Ammon's horn (tissue), 1 donor: ENCODE results near the gene NEURL1.

Experiments used
- DNase-seq: peaks from one replicate; pipeline ENCODE4 v3.0.0-alpha.2; 2016; ENCODE audit warnings: low spot score

NEURL1 gene, protein sequence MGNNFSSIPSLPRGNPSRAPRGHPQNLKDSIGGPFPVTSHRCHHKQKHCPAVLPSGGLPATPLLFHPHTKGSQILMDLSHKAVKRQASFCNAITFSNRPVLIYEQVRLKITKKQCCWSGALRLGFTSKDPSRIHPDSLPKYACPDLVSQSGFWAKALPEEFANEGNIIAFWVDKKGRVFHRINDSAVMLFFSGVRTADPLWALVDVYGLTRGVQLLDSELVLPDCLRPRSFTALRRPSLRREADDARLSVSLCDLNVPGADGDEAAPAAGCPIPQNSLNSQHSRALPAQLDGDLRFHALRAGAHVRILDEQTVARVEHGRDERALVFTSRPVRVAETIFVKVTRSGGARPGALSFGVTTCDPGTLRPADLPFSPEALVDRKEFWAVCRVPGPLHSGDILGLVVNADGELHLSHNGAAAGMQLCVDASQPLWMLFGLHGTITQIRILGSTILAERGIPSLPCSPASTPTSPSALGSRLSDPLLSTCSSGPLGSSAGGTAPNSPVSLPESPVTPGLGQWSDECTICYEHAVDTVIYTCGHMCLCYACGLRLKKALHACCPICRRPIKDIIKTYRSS

DNA sequence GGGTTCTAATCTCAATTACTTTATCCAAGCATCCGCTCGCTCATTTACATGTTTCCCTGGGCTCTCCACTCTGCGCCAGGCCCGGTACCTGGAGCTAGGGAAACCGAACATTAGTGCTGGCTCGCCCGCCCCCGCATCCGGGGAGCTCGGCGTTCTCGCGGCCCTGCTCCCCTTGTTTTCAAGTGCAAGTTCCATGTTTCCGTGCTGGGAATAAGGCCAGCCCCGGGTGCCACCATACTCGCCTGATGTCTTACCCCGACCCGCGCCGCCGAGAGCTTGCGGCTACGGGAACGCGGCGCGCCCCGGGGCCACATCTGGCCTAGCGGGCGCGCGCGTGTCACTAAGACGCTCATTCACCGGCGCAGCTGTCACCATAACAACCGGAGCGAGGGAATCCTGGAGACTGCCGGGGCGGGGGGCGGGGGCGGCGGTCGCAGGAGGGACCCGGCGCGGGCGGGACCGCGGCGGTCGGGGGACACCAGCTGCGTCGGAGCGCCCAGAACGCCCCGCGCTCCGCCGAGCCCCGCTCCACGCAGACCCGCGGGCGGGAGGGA lies at the start of gene NEURL1:
Gene NEURL1 (plus strand): TSS at position 344 of the 554 bp plus-strand sequence. CDS start 683 bp downstream, outside the sequence.
- peak; percentile 36 for DNase-seq

DNA sequence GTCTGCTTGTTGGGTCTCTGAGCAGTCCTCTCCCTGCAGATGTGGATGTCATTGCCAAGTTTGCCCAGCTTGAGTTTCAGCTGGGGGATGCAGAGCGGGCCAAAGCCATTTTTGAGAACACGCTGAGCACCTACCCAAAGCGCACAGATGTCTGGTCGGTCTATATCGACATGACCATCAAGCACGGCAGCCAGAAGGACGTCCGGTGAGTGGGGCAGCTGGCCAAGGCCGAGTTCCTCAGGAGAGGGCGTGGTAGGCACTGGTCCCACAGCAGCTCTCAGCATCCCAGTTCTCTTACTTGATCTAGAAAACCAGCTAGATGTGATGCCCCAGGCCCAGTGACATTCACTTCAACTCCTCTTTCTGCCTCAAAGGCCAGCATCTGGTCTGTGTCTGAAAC lies 49.0 kb upstream of the NEURL1 start:
- no peak for DNase-seq

GRCh38 chr10:103445366-103445765 lies 48.1 kb upstream of the NEURL1 start:
- DNase-seq: no peak

DNA sequence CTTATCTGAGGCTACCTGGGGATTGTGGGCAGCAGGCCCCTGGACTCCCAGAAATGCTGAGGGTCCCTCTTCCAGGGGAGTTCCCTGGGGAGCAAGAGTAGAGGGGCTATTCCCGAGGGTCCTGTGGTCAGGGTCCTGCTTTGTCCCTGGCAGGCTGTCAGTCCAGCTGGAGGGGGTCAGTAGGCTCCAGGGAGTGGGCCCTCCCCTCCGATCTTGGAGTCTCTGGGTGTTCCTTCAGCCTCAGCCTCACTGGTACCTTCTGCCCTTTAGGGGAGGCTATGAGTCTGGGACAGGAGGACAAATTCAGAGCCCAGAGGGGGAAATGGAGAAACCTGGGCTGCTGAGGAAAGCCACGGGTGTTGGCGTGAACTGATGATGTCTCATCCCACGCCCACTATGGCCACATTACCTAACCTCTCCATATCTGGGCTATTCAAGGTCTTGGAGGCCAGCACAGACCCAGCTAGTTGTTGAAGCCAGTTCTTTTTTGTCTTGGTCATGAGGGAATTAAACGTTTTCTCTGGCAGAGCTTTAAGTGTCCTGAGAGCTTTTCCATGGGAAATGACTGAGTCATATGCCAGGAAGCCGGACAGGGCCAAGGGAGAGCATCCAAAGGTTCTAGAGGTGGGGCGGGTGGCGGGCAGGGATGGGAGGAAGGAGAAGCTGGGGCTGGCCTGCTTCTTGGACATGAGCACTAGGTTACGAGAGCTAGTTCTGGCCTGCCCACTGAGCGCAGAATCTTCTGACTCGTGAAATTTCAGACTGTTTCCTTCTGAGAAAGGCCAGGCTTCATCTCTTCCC lies 47.5 kb upstream of the NEURL1 start:
- DNase-seq: no peak

DNA sequence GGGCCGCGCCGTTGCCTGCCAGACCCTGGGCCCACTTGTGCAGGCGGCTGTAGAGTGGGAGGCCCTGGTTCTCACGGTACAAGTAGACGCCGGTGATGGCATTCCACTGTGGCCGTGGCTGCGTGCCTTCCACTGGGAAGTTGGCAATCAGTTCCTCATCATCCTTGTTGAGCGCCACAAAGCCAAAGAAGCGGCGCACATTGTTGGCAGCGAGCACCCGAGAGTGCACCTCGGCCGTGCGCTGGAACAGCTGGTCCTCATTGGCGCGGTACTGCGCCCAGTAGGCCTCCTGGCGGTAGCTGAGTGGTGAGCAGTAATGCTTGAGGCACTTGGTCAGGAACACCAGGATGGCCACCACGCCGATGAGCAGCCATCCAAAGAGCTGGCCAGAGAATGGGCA lies 46.3 kb upstream of the NEURL1 start:
- DNase-seq: no peak

DNA sequence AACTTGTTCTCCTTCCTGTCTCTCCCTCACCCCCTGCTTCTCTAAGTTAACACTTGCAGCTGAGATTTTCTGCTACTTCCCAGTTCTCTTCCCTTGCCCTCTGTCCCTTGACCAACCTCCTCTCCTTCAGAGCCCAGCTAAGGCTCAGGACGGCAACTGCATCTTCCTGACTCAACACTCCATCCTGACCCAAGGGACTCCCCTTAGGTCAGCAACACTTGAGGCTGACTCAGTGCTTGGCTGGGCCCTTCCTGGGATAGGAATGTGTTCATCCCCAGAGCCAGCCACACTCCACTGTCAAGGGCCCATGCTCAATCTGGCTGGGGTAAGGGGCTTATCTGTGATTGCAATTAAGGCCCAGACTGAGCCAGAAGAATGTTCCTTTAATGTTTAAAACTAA lies 44.8 kb upstream of the NEURL1 start:
- no peak for DNase-seq

- DNase-seq: no peak
These were observed 44.0 kb upstream of the NEURL1 start for GRCh38 chr10:103449208-103450144.

DNA sequence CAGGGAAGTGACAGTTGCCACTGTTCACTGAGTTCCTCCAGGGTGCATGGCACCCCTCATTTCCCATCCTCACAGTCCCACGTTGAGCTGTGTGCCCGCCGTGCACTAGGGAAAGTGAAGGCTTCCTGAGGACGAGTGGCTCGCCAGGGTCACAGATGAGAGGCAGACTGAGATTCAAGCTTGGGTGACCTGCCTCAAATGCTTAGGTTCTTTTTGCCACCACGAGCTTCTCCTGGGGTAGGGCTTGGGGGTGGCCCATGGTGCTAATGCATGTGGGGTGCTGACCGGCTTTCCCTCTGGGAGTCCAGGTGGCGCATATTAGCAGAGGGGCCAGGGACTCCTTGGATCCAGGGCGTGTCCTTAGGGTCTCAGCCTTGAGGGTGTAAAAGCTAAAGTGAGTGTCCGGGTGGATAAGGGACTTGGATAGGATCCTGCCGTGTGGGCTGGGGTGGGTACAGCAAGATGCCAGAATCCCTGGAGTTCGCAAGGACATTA lies 43.3 kb upstream of the NEURL1 start:
- no peak for DNase-seq

DNA sequence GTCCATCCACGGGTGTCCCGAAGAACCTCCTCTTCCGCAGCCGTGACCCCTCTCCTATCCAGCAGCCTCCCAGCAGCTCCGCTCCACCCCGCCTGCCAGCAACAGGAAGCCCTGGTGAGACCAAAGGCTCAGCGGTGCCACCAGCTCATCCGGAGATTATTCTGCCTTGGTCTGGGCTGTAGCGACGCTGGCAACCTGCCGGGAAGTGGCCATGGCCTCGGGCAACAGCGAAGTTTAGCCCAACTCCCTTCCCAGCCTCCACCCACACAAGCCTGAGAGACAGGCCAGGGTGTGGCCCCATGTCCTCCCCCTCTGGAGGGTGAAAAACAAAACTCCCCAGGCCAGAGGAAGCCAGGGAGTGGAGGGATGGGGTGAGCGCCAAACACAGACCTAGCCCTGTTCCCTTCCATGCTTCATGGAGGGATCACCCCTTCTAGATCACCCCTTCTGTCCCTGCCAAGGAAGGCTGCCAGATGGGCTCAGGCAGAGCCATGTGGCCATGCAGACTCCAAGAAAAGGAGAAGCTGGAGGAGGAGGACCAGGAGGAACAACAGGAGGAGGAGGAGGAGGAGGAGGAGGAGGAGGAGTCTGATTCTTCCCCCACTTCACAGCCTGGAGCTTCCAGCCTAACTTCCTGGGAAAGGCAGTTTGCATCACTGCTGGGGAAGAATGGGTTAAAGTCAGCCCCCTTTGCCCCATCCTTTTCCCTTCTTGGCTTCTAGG lies 42.3 kb upstream of the NEURL1 start:
- peak; percentile 42 for DNase-seq

- peak; percentile 70 for DNase-seq
These were observed 41.5 kb upstream of the NEURL1 start, which contains the start of gene CALHM2 for GRCh38 chr10:103451831-103452505. Gene CALHM2 (minus strand): TSS chr10:103452370. CDS start chr10:103449941, 2,429 bp downstream.

DNA sequence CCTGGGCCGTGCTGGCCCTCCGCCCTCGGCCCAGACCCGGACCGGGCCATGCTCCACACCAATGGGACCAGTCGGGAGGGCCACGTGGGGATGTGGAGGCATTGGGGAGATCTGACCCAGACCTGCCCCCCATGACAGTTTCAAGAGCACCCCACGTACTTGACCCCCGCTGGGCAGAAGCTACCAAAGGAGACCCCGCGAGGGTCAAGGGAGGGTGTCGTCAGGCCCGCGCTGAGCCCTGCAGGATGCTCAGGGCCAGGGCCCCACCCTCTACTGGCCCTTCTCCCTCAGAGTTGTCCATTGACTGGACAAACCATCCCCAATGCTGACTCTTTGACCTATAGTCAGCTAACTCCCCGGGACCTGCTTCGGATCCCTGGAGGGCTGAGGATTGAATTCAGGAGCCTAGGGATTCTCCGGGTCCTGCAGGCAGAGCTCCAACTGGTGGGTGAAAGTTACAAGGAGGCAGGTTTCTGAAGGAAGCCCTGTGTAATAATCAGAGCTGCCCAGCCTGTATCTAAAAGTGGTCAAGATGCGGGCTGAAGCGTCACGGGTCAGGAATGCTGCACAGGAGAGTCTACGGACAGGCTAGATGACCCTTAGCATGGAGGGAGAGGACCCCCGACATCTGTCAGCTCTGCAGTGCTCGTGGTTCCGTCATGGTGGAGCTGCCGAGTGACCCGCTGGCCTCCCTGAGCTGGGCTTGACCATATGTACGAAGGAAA lies 40.8 kb upstream of the NEURL1 start:
- DNase-seq: no peak

DNA sequence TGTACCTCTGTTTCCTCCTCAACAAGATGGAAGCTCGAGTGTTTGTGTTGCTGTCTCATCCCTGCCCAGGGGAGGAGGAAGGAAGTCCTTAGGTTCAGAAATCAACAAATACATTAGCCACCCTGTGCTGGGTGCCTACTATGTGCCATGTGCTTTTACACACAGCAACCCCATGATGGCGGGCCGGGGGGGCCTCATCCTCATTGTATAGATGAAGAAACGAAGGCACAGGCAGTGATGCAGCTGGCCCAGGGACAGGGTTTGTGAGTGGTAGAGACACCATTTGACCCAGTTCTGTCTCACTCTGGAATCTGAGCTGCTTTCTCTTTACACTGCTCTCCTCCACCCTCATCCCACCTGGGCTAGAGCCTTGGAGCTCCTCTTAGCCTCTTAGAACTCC lies 39.5 kb upstream of the NEURL1 start:
- DNase-seq: no peak

GRCh38 chr10:103455235-103455634 lies 38.3 kb upstream of the NEURL1 start:
- DNase-seq: no peak

DNA sequence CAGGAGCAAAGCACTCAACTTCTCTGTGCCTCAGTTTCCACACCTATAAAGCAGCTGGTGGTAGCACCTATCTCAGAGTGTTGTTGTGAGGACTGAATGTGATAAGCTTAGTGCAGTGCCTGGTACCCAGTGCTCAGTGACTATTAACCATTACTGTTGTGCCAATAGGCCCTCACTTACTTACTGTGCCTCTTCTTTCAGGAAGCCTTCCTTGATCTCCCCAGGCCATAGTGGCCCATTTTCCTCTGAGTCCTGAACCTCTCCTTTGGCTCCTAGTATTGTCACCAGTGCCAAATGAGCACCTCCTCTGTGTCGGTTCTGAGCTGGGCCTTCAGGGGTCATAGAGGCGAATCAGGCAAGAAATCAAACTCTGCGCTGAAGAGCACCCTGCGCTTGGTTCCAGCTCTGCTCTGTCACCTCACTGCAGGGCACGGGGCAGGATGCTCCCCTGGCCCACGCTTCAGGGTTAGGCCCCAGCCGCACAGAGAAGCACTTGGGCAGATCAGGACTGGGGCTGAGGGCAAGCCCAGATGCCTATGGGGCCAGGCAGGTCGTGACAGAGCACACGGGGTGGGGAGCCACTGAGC lies 37.3 kb upstream of the NEURL1 start:
- no peak for DNase-seq

DNA sequence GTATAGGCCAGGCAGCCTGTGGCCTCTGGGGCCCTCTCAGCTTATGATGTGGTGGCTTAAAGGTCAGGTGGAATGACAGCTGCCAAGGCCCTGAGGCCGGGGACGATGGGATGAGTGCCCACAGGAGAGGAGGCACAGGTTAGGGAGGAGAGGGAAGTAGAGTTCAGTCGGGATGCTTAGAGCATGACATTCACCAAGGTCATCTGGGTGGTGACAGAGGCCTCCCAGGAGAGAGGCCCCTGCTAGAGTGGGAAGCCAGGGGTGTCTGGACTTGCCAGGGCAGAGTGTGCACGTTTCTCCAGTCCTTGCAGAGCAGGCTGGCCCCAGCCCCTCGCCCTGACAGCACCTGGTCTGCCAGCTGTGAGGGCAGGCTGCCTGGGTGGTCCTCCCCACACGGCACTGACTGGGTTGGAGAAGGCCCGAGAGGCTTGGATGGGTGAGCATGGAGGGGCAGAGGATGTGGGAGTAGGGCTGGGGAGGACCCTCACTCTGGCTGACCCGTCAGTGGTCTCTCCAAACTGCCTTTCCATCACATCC lies 36.3 kb upstream of the NEURL1 start:
- no peak for DNase-seq

DNA sequence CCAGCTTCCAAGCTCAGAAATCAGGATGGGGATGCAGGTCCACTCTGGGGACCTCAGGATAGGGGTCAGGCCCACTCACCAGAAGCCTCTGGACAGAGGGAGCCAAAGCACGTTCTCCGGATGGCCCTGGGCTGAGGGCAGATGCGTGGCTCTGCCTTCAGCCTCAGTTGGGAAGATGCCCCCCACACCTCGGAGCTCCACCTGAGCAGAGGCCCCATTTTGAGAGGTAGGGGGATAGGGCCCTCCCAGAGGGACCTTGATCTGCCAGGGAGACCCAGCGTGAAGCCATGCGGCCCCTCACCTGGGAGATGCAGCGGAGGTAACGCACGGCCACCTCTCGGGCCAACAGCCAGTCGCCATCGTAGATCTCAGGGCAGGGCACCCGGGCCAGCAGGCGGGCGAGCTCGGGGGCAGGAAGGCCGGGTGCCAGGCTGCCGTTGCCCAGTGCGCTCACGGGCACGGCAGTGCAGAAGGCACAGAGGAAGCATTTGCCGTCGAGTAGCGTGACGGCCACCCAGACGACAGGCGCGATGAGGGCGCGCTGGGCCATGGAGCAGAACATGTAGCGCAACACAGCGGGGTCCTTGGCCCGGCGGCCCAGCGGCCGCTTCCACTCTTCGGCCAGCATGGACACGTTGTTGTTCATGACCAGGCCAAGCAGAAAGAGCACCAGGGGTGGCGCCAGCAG lies 35.5 kb upstream of the NEURL1 start:
- DNase-seq: no peak

GRCh38 chr10:103458720-103459119 lies 34.8 kb upstream of the NEURL1 start, which contains the start of gene CALHM1:
Gene CALHM1 (minus strand): TSS chr10:103458900. CDS start chr10:103458751, 149 bp downstream.
- peak; percentile 39 for DNase-seq

GRCh38 chr10:103459615-103460014 lies 33.9 kb upstream of the NEURL1 start:
- no peak for DNase-seq
